Duodenal mucosa (tissue), 2 donors: ENCODE measurements around the gene ASXL1.

ENCODE experiments used
- H3K27ac ChIP-seq: one replicate; pipeline ENCODE4 v1.7.0; 2013; ENCODE audit warnings: low read depth, low read length
- H3K27me3 ChIP-seq, 2 donors: one replicate each; pipeline ENCODE4 v1.7.0; 2013; ENCODE audit warnings: low read length in 2 of 2, control low read depth in 1 of 2; ENCODE audit not compliant: insufficient read depth in 2 of 2, control insufficient read depth in 1 of 2
- H3K36me3 ChIP-seq, 2 donors: one replicate each; pipeline ENCODE4 v1.7.0; 2013; ENCODE audit warnings: low read length in 2 of 2, control low read depth in 1 of 2; ENCODE audit not compliant: insufficient read depth in 2 of 2, control insufficient read depth in 1 of 2
- H3K4me1 ChIP-seq, 2 donors: one replicate each; pipeline ENCODE4 v1.7.0; 2013; ENCODE audit warnings: low read length in 2 of 2, control low read depth in 1 of 2; ENCODE audit not compliant: insufficient read depth in 2 of 2, control insufficient read depth in 1 of 2
- H3K4me3 ChIP-seq, 2 donors: one replicate each; pipeline ENCODE4 v1.7.0; 2013; ENCODE audit warnings: low read length in 2 of 2, low read depth in 1 of 2
- H3K9ac ChIP-seq, 2 donors: one replicate each; pipeline ENCODE4 v1.7.0; 2013; ENCODE audit warnings: low read length in 2 of 2, low read depth in 1 of 2
- H3K9me3 ChIP-seq, 2 donors: one replicate each; pipeline ENCODE4 v1.7.0; 2013; ENCODE audit warnings: low read length in 2 of 2, control low read depth in 1 of 2; ENCODE audit not compliant: control insufficient read depth in 1 of 2

Gene ASXL1

DNA sequence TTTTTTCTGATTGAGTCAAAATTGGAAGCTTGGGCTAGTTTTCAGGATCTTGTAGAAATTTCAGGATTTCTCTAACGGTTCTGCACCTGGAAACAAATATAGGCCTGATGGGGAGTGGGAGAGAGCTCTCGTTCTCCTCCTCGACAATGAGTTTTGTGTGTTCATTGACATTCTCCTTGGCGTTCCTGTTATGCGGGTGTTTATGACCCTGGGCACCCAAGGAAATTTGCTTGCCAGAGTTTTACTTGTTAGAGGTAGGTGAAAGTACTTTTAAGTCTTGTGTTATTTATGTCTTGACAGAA lies 2.2 kb downstream of the ASXL1 start:
- H3K27me3 ChIP-seq = no peaks in the 10 kb centered on the region
- H3K27ac ChIP-seq = no peak overlapping the region
- peak overlapping the region; percentile 90 to 91 for H3K4me3 ChIP-seq
- no peaks in the 10 kb centered on the region for H3K36me3 ChIP-seq
- H3K4me1 ChIP-seq = peaks cover 27 to 29% of the 10 kb centered on the region in 2 donors
- peak overlapping the region in 1 of 2 donors; percentile 91 for H3K9ac ChIP-seq
- H3K9me3 ChIP-seq = no peaks in the 10 kb centered on the region

DNA sequence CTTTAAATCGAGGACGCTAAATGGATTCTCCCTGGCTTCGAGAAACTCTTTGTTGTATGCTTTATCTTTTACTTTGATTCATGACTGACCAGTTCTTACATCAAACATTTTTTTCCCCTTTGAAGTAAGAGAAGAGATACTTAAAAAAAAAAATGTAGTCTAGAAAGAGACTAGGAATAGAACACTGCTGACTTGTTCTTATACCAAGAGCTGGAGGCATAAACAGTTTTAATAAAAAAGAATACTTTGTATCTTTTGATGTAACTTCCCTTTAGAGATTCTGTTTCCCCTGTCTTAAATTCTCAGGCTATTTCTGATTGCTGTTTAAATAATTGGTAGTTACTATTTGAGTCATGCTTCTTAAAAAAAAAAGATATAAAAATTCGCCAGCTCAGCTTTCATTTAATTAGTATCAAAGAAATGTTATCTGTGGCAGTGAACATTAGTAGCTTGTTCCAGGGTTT lies 4.8 kb downstream of the ASXL1 start:
- Histone ChIP-seq H3K36me3 (peaks cover 0 to 6% of the 10 kb centered on the region in 2 donors), H3K27ac (no peak overlapping the region), H3K4me3 (no peak overlapping the region), H3K9me3 (no peaks in the 10 kb centered on the region), H3K9ac (no peak overlapping the region), H3K4me1 (peaks cover 26 to 30% of the 10 kb centered on the region in 2 donors), H3K27me3 (no peaks in the 10 kb centered on the region)

DNA sequence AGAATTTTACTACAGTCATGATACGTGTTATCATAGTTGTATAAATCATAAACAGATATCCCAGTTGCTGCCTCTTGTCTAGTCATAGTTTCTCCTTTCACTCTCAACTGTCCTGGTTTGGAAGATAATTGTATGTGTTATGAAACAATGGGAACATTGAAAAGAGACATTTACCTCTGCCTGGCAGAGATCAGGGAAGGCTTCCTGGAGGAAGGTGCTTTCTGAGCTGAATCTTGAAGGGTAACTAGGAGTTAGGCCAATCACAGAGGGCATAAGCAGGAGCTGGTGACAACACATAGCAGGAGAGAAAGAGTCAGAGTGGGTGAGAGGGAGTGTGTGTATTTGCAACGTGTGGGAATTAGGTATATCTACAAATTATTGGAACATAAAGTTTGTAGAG lies 5.4 kb downstream of the ASXL1 start:
- Histone ChIP-seq H3K9me3 (no peaks in the 10 kb centered on the region), H3K4me1 (peaks cover 26 to 30% of the 10 kb centered on the region in 2 donors), H3K36me3 (peaks cover 0 to 6% of the 10 kb centered on the region in 2 donors), H3K9ac (no peak overlapping the region), H3K27me3 (no peaks in the 10 kb centered on the region), H3K4me3 (no peak overlapping the region), H3K27ac (no peak overlapping the region)

DNA sequence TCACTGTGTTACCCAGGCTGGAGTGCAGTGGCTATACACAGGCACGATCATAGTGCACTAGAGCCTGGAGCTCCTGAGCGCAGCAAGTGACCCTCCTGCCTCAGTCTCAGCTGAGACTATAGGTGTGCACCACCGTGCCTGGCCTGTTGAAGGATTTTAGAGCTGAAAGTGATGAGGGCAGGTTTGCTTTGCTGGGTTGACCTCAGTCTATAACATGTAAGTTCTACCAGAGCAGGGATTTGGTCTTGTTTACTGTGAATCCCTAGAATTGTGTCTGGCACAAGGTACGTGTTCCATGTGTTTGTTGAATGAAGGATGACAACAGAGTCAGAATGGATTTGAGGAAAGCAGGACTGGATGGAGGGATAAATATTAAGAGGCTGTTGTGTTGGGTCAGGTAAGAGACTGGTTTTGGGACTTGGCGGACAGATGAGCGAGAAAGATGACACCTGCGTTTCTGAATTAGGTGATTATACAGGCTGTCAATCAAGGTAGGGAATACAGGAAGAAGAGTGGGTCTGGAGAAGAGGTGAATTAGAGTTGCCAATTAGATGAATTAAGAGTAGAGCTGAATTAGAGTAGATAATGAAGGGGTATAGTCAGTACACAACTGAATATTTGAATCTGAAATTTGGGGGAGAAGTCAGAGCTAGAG lies 6.5 kb downstream of the ASXL1 start:
- H3K27ac ChIP-seq = no peak overlapping the region
- no peak overlapping the region for H3K4me3 ChIP-seq
- no peaks in the 10 kb centered on the region for H3K27me3 ChIP-seq
- peaks cover 0 to 8% of the 10 kb centered on the region in 2 donors for H3K36me3 ChIP-seq
- no peak overlapping the region for H3K9ac ChIP-seq
- peaks cover 26% of the 10 kb centered on the region in 2 donors for H3K4me1 ChIP-seq
- no peaks in the 10 kb centered on the region for H3K9me3 ChIP-seq

DNA sequence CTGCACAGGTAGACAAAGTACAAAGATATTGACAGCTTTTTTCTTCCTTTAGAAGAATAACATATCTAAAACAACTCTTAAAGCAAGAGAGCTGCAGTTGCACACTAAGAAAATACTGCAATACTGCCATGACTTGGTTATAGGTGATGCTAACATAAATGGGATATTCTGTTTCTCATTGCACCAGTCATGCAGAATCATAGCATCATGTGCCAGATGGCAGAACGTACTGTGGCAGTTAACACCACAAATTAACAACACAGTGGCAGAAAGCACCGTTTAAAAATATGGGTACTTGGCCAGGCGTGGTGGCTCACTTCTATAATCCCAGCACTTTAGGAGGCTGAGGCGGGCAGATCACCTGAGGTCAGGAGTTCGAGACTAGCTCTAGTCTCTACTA lies 7.4 kb downstream of the ASXL1 start:
- H3K9ac ChIP-seq = peak overlapping the region in 1 of 2 donors; percentile 12
- peaks cover 0 to 14% of the 10 kb centered on the region in 2 donors for H3K36me3 ChIP-seq
- no peak overlapping the region for H3K27ac ChIP-seq
- no peaks in the 10 kb centered on the region for H3K27me3 ChIP-seq
- H3K4me1 ChIP-seq = peaks cover 23 to 26% of the 10 kb centered on the region in 2 donors
- no peak overlapping the region for H3K4me3 ChIP-seq
- no peaks in the 10 kb centered on the region for H3K9me3 ChIP-seq

DNA sequence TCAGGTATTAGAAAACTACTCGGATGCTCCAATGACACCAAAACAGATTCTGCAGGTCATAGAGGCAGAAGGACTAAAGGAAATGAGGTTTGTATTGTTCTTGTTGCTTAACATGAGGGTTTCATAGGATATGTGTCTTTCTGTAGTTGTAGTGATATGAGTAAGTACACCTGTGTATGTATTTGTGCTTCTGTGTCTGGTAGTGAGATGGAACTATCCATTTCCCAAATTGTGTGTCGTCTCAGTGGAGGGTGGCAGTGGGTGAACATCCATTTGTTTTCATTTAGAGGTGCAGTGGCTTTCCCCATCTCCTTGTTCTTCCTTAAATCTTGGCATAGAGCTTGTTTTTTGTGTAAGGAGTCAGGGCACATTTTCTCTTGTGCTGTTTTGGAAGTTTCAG lies 8.2 kb downstream of the ASXL1 start:
- Histone ChIP-seq H3K27me3 (no peaks in the 10 kb centered on the region), H3K27ac (no peak overlapping the region), H3K4me1 (peaks cover 23 to 26% of the 10 kb centered on the region in 2 donors), H3K4me3 (no peak overlapping the region), H3K9me3 (no peaks in the 10 kb centered on the region), H3K36me3 (peaks cover 0 to 18% of the 10 kb centered on the region in 2 donors), H3K9ac (no peak overlapping the region)

DNA sequence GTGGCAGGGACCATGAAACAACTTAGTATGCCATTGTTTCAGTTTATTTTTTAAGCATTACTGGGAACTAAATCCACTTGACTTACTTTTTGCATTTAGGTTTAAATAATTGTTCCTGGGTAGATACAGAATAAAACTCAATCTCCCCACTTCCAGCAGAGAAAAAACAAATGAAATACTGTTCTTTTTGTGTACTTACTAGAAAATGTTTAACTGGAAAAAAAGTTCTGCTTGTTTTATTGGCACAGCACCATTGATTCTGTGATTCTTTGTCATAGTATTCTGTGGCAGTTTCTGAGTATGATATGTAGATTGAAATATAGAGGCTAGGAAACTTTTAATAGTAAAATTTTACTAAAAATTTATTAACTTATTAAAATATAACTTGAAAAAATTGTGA lies 10.2 kb downstream of the ASXL1 start:
- Histone ChIP-seq H3K27me3 (no peaks in the 10 kb centered on the region), H3K4me1 (peaks cover 10 to 13% of the 10 kb centered on the region in 2 donors), H3K36me3 (peaks cover 3 to 25% of the 10 kb centered on the region in 2 donors), H3K9ac (no peak overlapping the region), H3K4me3 (no peak overlapping the region), H3K27ac (no peak overlapping the region), H3K9me3 (no peaks in the 10 kb centered on the region)

DNA sequence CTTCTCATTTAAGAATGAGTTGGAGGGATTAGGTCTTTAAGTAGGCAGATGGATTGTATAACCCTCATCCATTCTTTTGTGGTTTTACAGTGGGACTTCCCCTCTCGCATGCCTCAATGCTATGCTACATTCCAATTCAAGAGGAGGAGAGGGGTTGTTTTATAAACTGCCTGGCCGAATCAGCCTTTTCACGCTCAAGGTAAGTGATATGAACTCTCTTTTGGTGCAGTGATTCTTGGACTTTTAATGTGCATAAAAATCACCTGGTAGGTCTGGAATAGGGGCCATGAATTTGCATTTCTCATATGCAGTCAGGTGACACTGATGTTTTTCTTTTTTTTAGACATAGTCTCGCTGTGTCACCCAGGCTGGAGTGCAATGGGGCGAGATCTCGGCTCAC lies 10.8 kb downstream of the ASXL1 start:
- no peak overlapping the region for H3K4me3 ChIP-seq
- H3K9ac ChIP-seq = no peak overlapping the region
- no peaks in the 10 kb centered on the region for H3K27me3 ChIP-seq
- H3K36me3 ChIP-seq = peaks cover 3 to 25% of the 10 kb centered on the region in 2 donors
- peaks cover 7 to 9% of the 10 kb centered on the region in 2 donors for H3K4me1 ChIP-seq
- no peaks in the 10 kb centered on the region for H3K9me3 ChIP-seq
- no peak overlapping the region for H3K27ac ChIP-seq

DNA sequence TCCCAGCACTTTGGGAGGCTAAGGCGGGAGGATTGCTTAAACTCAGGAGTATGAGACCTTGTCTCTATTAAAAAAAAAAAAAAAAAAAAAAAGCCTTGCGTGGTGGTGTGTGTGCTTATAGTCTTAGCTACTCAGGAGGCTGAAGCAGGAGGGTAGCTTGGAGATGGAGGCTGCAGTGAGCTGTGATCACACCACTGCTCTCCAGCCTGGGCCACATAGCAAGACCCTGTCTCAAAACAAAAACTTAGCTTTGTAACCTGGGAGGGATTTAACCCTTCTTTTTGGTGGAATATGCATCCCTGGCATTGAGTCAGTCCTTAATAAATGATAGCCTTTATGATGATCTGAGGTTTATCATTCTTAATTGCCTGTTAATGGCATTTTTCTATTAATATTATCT lies 12.8 kb downstream of the ASXL1 start:
- H3K4me3 ChIP-seq = no peak overlapping the region
- H3K27me3 ChIP-seq = no peaks in the 10 kb centered on the region
- H3K27ac ChIP-seq = no peak overlapping the region
- H3K9me3 ChIP-seq = no peaks in the 10 kb centered on the region
- H3K4me1 ChIP-seq = peaks cover 6 to 7% of the 10 kb centered on the region in 2 donors
- peaks cover 3 to 25% of the 10 kb centered on the region in 2 donors for H3K36me3 ChIP-seq
- no peak overlapping the region for H3K9ac ChIP-seq

DNA sequence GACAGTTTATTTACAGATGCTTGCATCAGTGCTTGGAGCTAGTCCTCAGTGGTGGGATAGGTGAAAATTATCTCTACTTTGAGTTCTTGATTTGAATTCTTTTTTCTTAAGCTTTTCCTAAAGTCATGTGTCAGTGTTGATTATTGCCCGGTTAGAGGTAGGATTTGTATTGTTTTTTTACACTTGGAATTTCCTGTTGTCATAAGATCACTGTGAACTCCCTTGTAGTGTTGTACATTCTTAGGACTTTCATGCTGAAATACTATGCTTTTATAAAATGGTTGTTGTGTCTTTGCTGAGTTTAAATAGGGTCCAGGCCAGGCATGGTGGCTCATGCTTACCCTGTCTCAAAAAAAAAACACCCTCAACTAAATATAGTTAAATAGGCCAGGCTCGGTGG lies 20.3 kb downstream of the ASXL1 start:
- Histone ChIP-seq H3K36me3 (peaks cover 0 to under 1% of the 10 kb centered on the region in 2 donors), H3K9ac (no peak overlapping the region)

More for the DNA sequence above, 20.3 kb downstream of the ASXL1 start:
- H3K4me3 ChIP-seq = no peak overlapping the region
- H3K27me3 ChIP-seq = no peaks in the 10 kb centered on the region
- H3K4me1 ChIP-seq = no peaks in the 10 kb centered on the region
- no peak overlapping the region for H3K27ac ChIP-seq
- H3K9me3 ChIP-seq = no peaks in the 10 kb centered on the region
